GM10266 (cell line): Measurements from ENCODE around the gene TOR2A.

ENCODE experiments used
- DNase-seq: peaks from one replicate; pipeline ENCODE4 v3.0.0; 2012; ENCODE audit errors: extremely low spot score
- CTCF ChIP-seq: IDR thresholded peaks from 2 replicates; pipeline ENCODE4 v1.5.1; 2012; ENCODE audit warnings: mild to moderate bottlenecking, low read depth; ENCODE audit not compliant: control insufficient read depth, insufficient read depth; ENCODE audit errors: missing control alignments

Gene TOR2A

GRCh38 chr9:127683723-127684122, 51.4 kb downstream of the TOR2A start:
- DNase-seq: no peak
- no peak for TF ChIP-seq CTCF

- no peak for TF ChIP-seq CTCF
- DNase-seq: no peak
Observed at GRCh38 chr9:127682351-127683136, 52.5 kb downstream of the TOR2A start.
